Jurkat, Clone E6-1 (cell line): ENCODE measurements around the gene TRDMT1.

Experiments used
- DNase-seq: peaks from one replicate; pipeline ENCODE4 v3.0.0-alpha.2; 2011; ENCODE audit warnings: low read depth, low spot score
- H3K4me3 ChIP-seq: 2 replicates; pipeline ENCODE4 v1.5.1; 2011; ENCODE audit warnings: mild to moderate bottlenecking, low read length, control low read depth, moderate library complexity

The TRDMT1 gene

GRCh38 chr10:17232276-17232960, 30.9 kb upstream of the TRDMT1 start:
- H3K4me3 ChIP-seq = no peak overlapping the region
- DNase-seq = no peak

- DNase-seq = no peak
- H3K4me3 ChIP-seq = no peak overlapping the region
These were observed 30.3 kb upstream of the TRDMT1 start for GRCh38 chr10:17231788-17232187.

DNA sequence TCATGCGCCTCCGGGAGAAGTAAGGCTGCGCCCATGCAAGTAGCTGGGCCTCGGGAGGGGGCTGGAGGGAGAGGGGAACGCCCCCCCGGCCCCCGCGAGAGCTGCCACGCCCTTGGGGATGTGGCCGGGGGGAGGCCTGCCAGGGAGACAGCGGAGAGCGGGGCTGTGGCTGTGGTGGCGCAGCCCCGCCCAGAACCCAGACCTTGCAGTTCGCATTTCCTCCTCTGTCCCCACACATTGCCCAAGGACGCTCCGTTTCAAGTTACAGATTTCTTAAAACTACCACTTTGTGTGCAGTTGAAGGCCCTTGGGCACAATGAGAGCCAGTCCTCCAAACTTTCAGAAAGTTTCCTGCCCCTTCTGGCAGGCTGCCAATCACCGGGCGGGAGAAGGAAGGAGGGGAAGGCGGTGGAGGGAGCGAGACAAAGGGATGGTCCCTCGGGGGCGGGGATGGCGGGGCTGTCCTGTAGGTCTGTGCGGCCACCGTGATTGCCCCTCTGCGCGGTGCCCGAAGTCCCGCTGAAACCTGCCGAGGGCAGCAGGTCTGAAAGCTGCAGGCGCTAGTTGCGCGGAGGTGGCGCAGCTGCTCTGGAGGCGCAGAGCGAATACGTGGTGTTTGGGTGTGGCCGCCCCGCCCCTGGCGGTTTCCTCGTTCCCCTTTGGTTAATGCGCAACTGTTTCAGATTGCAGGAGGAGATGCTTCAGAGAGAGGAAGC, 28.7 kb upstream of the TRDMT1 start:
- H3K4me3 ChIP-seq = peak overlapping the region; percentile 84
- DNase-seq = peak; percentile 87

DNA sequence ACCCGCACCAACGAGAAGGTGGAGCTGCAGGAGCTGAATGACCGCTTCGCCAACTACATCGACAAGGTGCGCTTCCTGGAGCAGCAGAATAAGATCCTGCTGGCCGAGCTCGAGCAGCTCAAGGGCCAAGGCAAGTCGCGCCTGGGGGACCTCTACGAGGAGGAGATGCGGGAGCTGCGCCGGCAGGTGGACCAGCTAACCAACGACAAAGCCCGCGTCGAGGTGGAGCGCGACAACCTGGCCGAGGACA, 28.2 kb upstream of the TRDMT1 start:
- DNase-seq = no peak
- peak overlapping the region; percentile 84 for H3K4me3 ChIP-seq

DNA sequence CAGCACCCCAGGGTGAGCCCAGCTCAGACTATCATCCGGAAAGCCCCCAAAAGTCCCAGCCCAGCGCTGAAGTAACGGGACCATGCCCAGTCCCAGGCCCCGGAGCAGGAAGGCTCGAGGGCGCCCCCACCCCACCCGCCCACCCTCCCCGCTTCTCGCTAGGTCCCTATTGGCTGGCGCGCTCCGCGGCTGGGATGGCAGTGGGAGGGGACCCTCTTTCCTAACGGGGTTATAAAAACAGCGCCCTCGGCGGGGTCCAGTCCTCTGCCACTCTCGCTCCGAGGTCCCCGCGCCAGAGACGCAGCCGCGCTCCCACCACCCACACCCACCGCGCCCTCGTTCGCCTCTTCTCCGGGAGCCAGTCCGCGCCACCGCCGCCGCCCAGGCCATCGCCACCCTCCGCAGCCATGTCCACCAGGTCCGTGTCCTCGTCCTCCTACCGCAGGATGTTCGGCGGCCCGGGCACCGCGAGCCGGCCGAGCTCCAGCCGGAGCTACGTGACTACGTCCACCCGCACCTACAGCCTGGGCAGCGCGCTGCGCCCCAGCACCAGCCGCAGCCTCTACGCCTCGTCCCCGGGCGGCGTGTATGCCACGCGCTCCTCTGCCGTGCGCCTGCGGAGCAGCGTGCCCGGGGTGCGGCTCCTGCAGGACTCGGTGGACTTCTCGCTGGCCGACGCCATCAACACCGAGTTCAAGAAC, 27.7 kb upstream of the TRDMT1 start:
- DNase-seq = peak; percentile 85
- H3K4me3 ChIP-seq = peak overlapping the region; percentile 84

GRCh38 chr10:17228091-17229015, 26.9 kb upstream of the TRDMT1 start, which contains the start of gene VIM:
Gene VIM (plus strand): TSS chr10:17228241. CDS start chr10:17229423, 1,182 bp downstream.
- H3K4me3 ChIP-seq = peak within 1 kb of the TSS; percentile 84
- peak; percentile 88 for DNase-seq

DNA sequence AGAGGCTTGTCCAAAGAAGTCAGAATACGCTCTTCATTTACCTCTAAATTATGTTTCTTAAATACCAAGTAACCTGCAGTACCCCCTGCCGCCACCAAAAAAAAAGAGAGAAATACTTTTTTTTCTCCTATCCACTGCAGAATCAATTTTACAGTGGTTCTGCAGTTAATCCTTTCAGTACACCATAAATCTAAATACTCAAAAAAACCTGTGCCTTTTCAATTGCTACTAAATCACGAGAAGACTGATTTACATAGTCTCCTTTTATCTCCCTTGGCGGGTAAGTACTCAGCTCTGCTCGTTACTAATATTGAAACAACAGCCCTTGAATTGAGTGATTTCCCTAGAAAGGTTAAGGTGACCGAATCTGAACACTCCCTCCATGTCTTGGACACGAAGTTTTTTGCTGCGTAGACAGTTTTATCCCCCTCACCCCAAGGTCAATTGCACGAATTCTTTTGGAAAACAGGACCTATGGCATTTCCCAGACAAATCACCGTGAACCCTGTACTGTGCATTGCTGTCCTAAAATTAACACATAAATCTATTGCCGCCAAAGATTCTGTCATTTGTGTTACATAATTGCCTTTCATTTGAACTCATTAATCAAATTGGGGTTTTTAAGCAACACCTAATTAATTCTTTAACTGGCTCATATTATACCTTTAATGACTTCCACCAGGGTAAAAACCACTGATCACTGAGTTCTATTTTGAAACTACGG, 26.1 kb upstream of the TRDMT1 start:
- peak; percentile 45 for DNase-seq
- H3K4me3 ChIP-seq = peak overlapping the region; percentile 84

DNA sequence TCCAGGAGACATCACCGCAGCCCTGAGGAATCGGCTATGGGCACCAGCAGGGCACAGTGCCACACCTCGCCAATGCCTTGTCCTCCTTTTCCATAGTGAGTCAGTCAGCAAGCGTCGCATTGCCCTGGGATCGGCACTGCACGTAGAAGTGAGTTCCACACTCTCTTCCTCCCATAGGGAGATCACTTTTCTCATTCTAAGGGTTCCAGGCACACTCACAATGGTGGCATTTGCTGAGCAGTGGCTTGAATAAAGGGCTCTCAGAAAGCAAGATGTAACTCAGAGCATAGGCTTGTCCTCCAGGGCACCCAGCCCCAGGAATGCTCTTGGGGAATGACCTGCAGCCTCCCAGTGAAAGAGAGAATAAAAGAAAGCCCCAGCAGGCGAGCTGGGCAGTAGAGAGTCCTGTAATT, 25.4 kb upstream of the TRDMT1 start:
- no peak overlapping the region for H3K4me3 ChIP-seq
- DNase-seq = no peak

GRCh38 chr10:17225808-17226207, 24.3 kb upstream of the TRDMT1 start:
- no peak for DNase-seq
- no peak overlapping the region for H3K4me3 ChIP-seq

DNA sequence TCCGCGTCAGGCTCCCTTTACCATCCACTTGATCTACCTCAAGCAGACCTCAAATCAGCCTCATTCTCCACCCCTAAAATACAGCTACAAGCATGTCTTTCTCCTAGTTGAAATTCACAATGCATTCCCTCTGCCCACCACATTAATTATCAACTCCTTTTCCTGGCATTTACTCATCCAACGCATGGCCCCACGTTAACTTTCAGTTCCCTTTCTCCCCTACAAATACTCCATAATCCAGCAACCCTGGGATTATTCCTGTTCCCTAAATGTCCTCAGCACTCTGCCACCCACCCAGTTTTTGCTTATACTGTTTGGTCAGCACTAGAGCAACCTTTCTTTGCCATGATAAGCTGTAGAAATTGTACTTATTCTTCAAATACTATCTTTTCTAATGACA, 20.9 kb upstream of the TRDMT1 start:
- no peak overlapping the region for H3K4me3 ChIP-seq
- DNase-seq = no peak

DNA sequence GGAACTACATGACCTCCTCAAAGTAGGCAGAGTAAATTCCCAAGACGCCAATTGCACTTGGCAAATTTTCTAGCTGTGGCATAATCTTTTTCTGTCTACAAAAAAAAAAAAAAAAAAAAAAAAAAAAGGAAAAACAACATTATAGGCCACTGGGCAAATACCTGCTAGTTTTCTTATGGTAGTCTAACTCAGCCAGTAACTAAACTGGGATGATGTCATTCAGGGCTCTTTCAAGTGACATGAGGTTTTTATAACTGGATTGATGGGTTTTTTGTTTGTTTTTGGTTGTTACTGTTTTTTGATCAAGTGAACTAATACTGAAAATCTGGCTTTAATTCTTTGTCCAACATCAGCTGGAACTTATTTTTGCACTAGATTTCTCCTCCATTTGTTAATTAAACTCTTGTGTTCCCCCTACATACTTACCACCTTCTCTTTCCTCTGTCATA, 19.2 kb upstream of the TRDMT1 start:
- H3K4me3 ChIP-seq = no peak overlapping the region
- DNase-seq = no peak

GRCh38 chr10:17219024-17219423, 17.6 kb upstream of the TRDMT1 start:
- DNase-seq = no peak
- H3K4me3 ChIP-seq = no peak overlapping the region

- DNase-seq = no peak
- no peak overlapping the region for H3K4me3 ChIP-seq
These were observed 16.3 kb upstream of the TRDMT1 start for GRCh38 chr10:17217631-17218232.

DNA sequence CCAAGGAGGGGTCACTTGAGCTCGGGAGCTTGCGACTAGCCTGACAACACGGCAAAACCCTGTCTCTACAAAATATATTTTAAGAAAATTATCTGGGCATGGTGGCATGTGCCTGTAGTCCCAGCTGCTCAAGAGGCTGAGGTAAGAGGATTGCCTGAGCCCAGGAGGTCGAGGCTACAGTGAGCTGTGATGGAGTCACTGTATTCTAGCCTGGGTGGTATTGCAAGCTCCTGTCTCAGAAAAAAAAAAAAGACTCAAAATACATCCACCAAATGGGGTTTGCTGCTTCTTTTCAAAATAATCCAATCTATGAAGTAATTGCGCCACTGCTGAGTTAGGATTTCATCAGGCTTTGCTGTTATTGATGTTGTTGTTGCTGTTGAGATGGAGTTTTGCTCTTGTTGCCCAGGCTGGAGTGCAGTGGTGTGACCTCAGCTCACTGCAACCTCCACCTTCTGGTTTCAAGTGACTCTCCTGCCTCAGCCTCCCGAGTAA, 15.5 kb upstream of the TRDMT1 start:
- no peak for DNase-seq
- H3K4me3 ChIP-seq = no peak overlapping the region

DNA sequence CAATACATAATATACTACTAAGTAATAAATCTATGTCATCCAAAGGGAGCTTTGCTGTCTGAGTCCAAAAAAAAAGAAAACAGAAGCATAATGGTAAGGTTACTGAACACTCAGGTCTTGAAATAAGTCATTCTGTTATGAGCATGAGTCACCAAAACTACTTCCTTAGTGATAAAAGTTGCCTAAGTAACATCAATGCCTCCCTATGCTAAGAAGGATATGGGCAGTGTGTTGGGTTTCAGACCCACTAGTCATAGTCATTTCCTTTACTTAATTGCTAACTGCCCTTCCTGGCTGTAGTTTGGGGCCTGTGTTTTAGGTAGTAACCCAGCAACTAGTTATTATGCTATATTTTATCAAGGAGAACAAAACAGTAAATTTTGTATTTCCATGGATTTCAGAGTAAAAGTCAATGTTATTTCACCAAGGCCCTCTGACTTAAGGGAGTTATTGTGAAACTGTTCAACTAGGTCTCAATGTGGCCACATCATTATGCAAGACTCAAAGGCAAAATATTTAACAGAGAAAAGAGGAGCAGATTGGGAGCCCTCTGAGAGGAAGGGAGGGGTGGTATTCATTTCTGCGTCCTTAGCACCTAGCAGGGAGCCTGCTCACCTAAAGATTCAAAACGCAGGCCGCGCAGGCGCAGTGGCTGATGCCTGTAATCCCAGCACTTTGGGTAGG, 14.9 kb upstream of the TRDMT1 start:
- DNase-seq = peak; percentile 46
- H3K4me3 ChIP-seq = no peak overlapping the region

GRCh38 chr10:17215782-17216122, 14.3 kb upstream of the TRDMT1 start:
- DNase-seq = no peak
- no peak overlapping the region for H3K4me3 ChIP-seq

DNA sequence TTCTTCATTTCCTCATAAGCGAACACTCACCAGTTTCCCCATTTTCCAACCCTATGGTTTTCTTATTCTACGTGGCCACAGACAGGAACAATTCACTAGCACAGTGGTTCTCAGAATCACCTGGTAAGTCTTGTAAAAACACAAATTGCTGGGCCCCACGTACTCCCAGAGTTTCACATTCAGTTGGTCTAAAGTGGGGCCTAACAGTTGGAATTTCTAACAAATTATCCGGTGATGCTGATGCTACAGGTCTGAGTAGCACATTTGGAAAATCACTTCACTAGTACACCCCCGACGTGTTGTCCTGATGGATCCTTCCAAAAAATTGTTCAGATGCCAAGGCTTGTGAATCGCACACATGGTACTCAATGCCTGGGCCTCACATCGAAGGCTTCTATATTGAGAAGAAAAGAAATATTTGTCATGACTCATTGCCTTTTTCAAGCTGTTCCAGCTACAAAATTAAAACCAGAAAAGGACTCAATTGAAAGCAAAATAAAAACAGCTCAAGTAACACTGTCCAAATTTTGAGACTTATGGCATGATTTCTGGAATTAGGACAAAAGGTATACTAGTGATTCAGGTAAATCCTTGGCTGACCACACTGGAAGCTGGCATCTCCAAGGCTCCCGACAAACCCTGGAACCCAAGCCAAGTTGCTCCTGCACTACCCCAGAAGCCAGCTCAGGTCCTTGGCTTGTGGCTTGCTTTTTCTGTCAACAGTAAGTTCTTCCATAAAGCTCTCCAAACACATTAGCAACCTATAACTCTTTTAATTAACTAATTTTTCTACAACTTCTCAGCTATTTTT, 13.7 kb upstream of the TRDMT1 start:
- DNase-seq = no peak
- H3K4me3 ChIP-seq = no peak overlapping the region
